Measurements from ENCODE around the gene MYRFL.

DNA sequence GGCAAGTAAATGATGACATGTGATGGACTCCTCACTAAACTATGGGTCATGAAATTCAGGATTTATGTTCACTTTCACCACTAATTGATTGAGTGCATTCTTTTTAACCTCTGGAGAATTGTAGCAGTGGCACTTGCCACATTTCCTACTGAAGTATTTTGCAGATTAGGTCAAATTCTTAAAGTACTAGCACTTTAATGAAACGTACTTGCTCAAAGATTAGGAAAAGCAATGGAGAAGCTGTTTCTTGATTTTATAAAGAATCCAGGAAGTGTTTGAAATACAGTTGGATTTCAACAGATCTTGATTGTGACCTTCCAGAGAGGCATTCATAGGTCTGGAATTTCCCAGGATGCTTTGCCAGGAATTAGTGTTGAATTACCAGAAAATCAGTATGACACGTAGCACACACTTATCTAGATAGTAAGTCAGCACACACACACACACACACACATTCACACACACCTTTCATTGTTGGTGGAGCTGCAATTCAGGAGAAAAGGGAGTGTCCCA, 162.6 kb downstream of the MYRFL start:
- TF ChIP-seq, protein P1, sequence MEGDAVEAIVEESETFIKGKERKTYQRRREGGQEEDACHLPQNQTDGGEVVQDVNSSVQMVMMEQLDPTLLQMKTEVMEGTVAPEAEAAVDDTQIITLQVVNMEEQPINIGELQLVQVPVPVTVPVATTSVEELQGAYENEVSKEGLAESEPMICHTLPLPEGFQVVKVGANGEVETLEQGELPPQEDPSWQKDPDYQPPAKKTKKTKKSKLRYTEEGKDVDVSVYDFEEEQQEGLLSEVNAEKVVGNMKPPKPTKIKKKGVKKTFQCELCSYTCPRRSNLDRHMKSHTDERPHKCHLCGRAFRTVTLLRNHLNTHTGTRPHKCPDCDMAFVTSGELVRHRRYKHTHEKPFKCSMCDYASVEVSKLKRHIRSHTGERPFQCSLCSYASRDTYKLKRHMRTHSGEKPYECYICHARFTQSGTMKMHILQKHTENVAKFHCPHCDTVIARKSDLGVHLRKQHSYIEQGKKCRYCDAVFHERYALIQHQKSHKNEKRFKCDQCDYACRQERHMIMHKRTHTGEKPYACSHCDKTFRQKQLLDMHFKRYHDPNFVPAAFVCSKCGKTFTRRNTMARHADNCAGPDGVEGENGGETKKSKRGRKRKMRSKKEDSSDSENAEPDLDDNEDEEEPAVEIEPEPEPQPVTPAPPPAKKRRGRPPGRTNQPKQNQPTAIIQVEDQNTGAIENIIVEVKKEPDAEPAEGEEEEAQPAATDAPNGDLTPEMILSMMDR (IDR thresholded peaks at IDR 0.05; ENCODE audit: low read depth, low read length), result no peak
- TF ChIP-seq EZH2phosphoT487 (IDR thresholded peaks at IDR 0.05; ENCODE audit: low read depth), result no peak

All from OCI-LY3 (cell line).